K562 (cell line): Measurements from ENCODE around the gene ANKMY2. TPM values are rescaled to one million over a fixed set of nuclear protein-coding genes. Genes with fewer than 3 reads are reported as not detected.

Experiments
- ATAC-seq: fragments of 200-7000 bp; cut with Tn5 transposase; 3 replicates; pipeline ENCODE4 v1.9.1; 2020; ENCODE audit warnings: moderate library complexity
- BruUV-seq: library from RNA; stranded (reverse); fragments of 400-500 nt; replicated peaks from 2 replicates; lab custom pipeline; 2021; lab: Mats Ljungman, UMichigan
- CTCF ChIA-PET: fragments of 300-600 bp; formaldehyde crosslinking; extraction: SDS; loops from one replicate; lab custom pipeline; 2021; ENCODE audit warnings: low intra/inter-chr PET ratio; lab: Yijun Ruan, JAX
- POLR2A ChIA-PET: fragments of 300-600, 350-650 bp; sonication (Branson Sonifier 250); formaldehyde crosslinking; extraction: SDS; loops from one replicate; lab custom pipeline; 2021; ENCODE audit warnings: antibody characterized with exemption, inconsistent platforms; lab: Yijun Ruan, JAX
- DNase-seq, 4 experiments: peaks; one replicate each; pipeline versions ENCODE4 v3.0.0 to v3.0.0-alpha.2; 2011 to 2018; ENCODE audit warnings: low spot score in 3 of 4, mixed read lengths in 3 of 4; ENCODE audit errors: extremely low read depth in 1 of 4
- FAIRE-seq: peaks from 2 replicates; lab custom pipeline; 2011; peaks lifted over from hg19 to GRCh38; lab: Jason Lieb, UNC
- H2AFZ ChIP-seq: 2 replicates; pipeline ENCODE4 v1.6.0; 2011; ENCODE audit warnings: low read depth, low read length, control low read depth, inconsistent platforms
- H3K27ac ChIP-seq: fragments of 200-600 bp; 3 replicates; pipeline ENCODE4 v1.8.0; 2011; ENCODE audit warnings: low read depth, mild to moderate bottlenecking, control low read depth, inconsistent platforms, low read length, moderate library complexity, mixed read lengths; ENCODE audit errors: extremely low read depth
- H3K27me3 ChIP-seq, 2 experiments: fragments of 300-600 bp in 1 of 2; 2 replicates in 1 of 2; 3 replicates in 1 of 2; pipeline versions ENCODE4 v1.6.0 to v1.8.0; 2011; ENCODE audit warnings: inconsistent platforms in 2 of 2, low read length in 2 of 2, mild to moderate bottlenecking in 1 of 2, mixed read lengths in 1 of 2, moderate library complexity in 1 of 2; ENCODE audit not compliant: control insufficient read depth in 2 of 2, insufficient read depth in 2 of 2
- H3K36me3 ChIP-seq: fragments of 300-600 bp; 3 replicates; pipeline ENCODE4 v1.8.0; 2011; ENCODE audit warnings: mild to moderate bottlenecking, low read length, inconsistent platforms; ENCODE audit not compliant: control insufficient read depth, insufficient read depth
- H3K4me1 ChIP-seq, 2 experiments: fragments of 200-600 bp in 1 of 2; replicated peaks in 1 of 2; 2 replicates in 1 of 2; 3 replicates in 1 of 2; pipeline versions ENCODE4 v1.5.1 to v1.8.0; 2011; ENCODE audit warnings: inconsistent platforms in 2 of 2, low read length in 2 of 2, mild to moderate bottlenecking in 1 of 2, mixed read lengths in 1 of 2, moderate library complexity in 1 of 2; ENCODE audit not compliant: control insufficient read depth in 2 of 2, insufficient read depth in 2 of 2
- H3K4me2 ChIP-seq: 2 replicates; pipeline ENCODE4 v1.6.1; 2011; ENCODE audit warnings: low read length, control low read depth, inconsistent platforms, mixed read lengths; ENCODE audit not compliant: insufficient read depth
- H3K4me3 ChIP-seq: fragments of 200-600 bp; sonication (generic), shearing (Covaris generic); 2 replicates; pipeline ENCODE4 v1.5.1; 2016; ENCODE audit warnings: control low read depth, inconsistent platforms
- H3K79me2 ChIP-seq: fragments of 200-600 bp; 3 replicates; pipeline ENCODE4 v1.8.0; 2011; ENCODE audit warnings: low read length, inconsistent platforms; ENCODE audit not compliant: control insufficient read depth, insufficient read depth
- H3K9ac ChIP-seq, 2 experiments: 2 replicates each; pipeline versions ENCODE4 v1.6.0 to v1.6.1; 2011; ENCODE audit warnings: low read depth in 2 of 2, low read length in 2 of 2, control low read depth in 1 of 2, inconsistent platforms in 1 of 2, mild to moderate bottlenecking in 1 of 2, mixed read lengths in 1 of 2; ENCODE audit not compliant: insufficient read depth in 1 of 2
- H3K9me1 ChIP-seq: one replicate; pipeline ENCODE4 v1.6.0; 2011; ENCODE audit warnings: inconsistent platforms, mild to moderate bottlenecking, low read length, moderate library complexity; ENCODE audit not compliant: control insufficient read depth, insufficient read depth
- H3K9me3 ChIP-seq: replicated peaks from 2 replicates; pipeline ENCODE4 v1.5.1; 2011; ENCODE audit warnings: low read depth, low read length, inconsistent platforms; ENCODE audit not compliant: control insufficient read depth, insufficient read depth
- H4K20me1 ChIP-seq: replicated peaks from 2 replicates; pipeline ENCODE4 v1.6.1; 2011; ENCODE audit warnings: low read length, inconsistent platforms, mixed read lengths; ENCODE audit not compliant: control insufficient read depth, insufficient read depth
- GABPB1 ChIP-seq: sonication (generic); formaldehyde crosslinking; IDR thresholded peaks from 2 replicates; pipeline ENCODE4 v1.8.0; 2022; ENCODE audit warnings: mild to moderate bottlenecking, missing genetic modification reagents
- MED1 ChIP-seq: sonication (generic); formaldehyde crosslinking; IDR thresholded peaks from 2 replicates; pipeline ENCODE4 v1.8.1; 2023; ENCODE audit warnings: missing genetic modification reagents, borderline replicate concordance
- MEIS2 ChIP-seq: fragments of 450-650 bp; IDR thresholded peaks from 2 replicates; pipeline ENCODE4 v1.6.1; 2014; ENCODE audit warnings: mild to moderate bottlenecking; ENCODE audit not compliant: partially characterized antibody
- NFYB ChIP-seq: IDR thresholded peaks from 2 replicates; pipeline ENCODE4 v1.6.1; 2011; ENCODE audit warnings: mild to moderate bottlenecking, moderate library complexity; ENCODE audit not compliant: insufficient read length; ENCODE audit errors: extremely low read depth
- PKNOX1 ChIP-seq: fragments of 450-650 bp; IDR thresholded peaks from 2 replicates; pipeline ENCODE4 v1.6.1; 2016
- STAT5B ChIP-seq: fragments of 250-450 bp; sonication (Bioruptor Pico); IDR thresholded peaks from 2 replicates; pipeline ENCODE4 v1.8.0; 2021; ENCODE audit warnings: mild to moderate bottlenecking, inconsistent platforms
- USF1 ChIP-seq: sonication (generic); formaldehyde crosslinking; IDR thresholded peaks from 2 replicates; pipeline ENCODE4 v1.9.0; 2022; ENCODE audit warnings: mild to moderate bottlenecking, missing genetic modification reagents
- USF2 ChIP-seq: sonication (generic); formaldehyde crosslinking; IDR thresholded peaks from 2 replicates; pipeline ENCODE4 v1.5.0; 2020; ENCODE audit warnings: missing genetic modification reagents
- WGBS: fragments of 100-300 bp; shearing (Covaris generic); methylation state at CpG from one replicate; pipeline ENCODE4 v1.1.6; 2016; ENCODE audit warnings: low coverage, mixed read lengths; ENCODE audit not compliant: insufficient coverage; ENCODE audit errors: missing lambda C conversion rate; 5-methylcytosine and 5-hydroxymethylcytosine counted together
- in situ Hi-C: fragments of 300-500 bp; cut with MboI; formaldehyde crosslinking; loops from 4 replicates; pipeline ENCODE4 v1.15.0; 2018; ENCODE audit warnings: inconsistent platforms, mixed read lengths
- intact Hi-C: fragments of 100-400 bp; cut with micrococcal nuclease; formaldehyde crosslinking; loops from 2 replicates; pipeline ENCODE4 v1.14.2; 2022
- polyA plus RNA-seq, 8 experiments: library from polyadenylated mRNA; depleted of rRNA in 4 of 8; stranded (reverse) in 5 of 8; unstranded in 3 of 8; fragments of >200 nt; fragmentation: Nextera tagmentation in 2 of 8; fragmentation: Illumina TruSeq in 1 of 8; extraction: Ambion mirVana in 2 of 8; extraction: Trizol in 1 of 8; gene quantifications; 2 replicates each; pipeline versions ENCODE4 v1.2.1 to v1.2.3, GENCODE V29; 2011 to 2014; ENCODE audit warnings: inconsistent platforms in 1 of 8, missing spikeins in 1 of 8
- total RNA-seq, 7 experiments: library from RNA; depleted of rRNA in 6 of 7; stranded (reverse); fragments of >200 nt in 6 of 7; fragmentation: Illumina TruSeq in 2 of 7; extraction: Trizol in 2 of 7; gene quantifications; 2 replicates each; pipeline versions ENCODE4 v1.2.1 to v1.2.3, GENCODE V29; 2011 to 2021; ENCODE audit warnings: low replicate concordance in 1 of 7

Gene ANKMY2
- total and polyA plus RNA-seq, 9 of the 15 experiments (the other 6 are each of a cell fraction or from before 2014, with no cell fraction given) = 38.9 to 71.5 (median 48.8) TPM

GRCh38 chr7:16688249-16688648 lies 42.7 kb upstream of the ANKMY2 start:
- Histone ChIP-seq H3K4me3 (no peak overlapping the region), H3K4me1 (no peaks in the 10 kb centered on the region), H2AFZ (no peak overlapping the region), H3K9me3 (no peaks in the 10 kb centered on the region), H3K27me3 (no peaks in the 10 kb centered on the region), H3K4me2 (no peak overlapping the region), H3K79me2 (no peaks in the 10 kb centered on the region; the same call in 2 of the 3 replicates), H4K20me1 (no peaks in the 10 kb centered on the region), H3K36me3 (peaks cover 96% of the 10 kb centered on the region), H3K27ac (no peak overlapping the region), H3K9ac (no peak overlapping the region), H3K9me1 (no peaks in the 10 kb centered on the region)
- CTCF ChIA-PET = no interaction called here
- peak; percentile 88 for ATAC-seq
- POLR2A ChIA-PET = interaction anchor here (1.0 to 1.2 kb wide), 3 partner anchors 8 to 29 kb away, joined by 3 to 6 read pairs (median 4); no protein-coding TSS in a partner anchor
- peak; percentile 46 to 66 (median 56) for DNase-seq
- in situ Hi-C loops = no loop called here
- intact Hi-C loops = loop anchor here (10.0 kb wide), 1 partner anchor 613 kb away; no protein-coding TSS in a partner anchor
- peak; percentile 78 for FAIRE-seq
- TF ChIP-seq MEIS2 (peak; percentile 31), NFYB (peak; percentile 11), PKNOX1 (peak; percentile 54; the same call in 1 of the 2 replicates), USF2 (CRISPR knock-in tag) (peak; percentile 44; the same call in 1 of the 2 replicates), GABPB1 (CRISPR knock-in tag) (no peak), MED1 (CRISPR knock-in tag) (no peak), STAT5B (CRISPR knock-in tag) (no peak), USF1 (CRISPR knock-in tag) (peak; percentile 53)
- no TSS peak for BruUV-seq
- WGBS = 77% methylated on average over 2 of the region's 2 CpGs
